ENCODE data around the gene KDM3B.

DNA sequence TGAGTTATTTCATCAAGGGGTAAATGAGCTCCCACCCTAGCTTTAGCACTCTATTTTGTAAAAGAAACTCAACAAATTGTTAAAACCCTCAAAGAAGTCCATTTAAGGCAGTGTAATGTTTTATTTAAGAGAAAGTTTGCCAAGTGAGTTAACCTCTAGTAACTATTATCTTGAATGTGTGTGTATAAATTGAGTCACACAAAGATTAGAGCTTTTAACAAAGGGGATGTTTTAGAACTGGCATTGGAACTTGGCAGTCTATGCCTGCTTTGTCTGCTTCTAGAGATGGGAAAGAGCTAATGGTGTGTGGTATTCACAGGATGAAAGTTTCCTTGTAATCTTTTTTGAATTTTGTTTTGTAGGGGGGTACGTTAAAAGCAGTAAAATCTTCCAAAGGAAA is 33.2 kb downstream of the KDM3B start:
- TF ChIP-seq GATA3 (IDR thresholded peaks at IDR 0.05; ENCODE audit: low read depth, low read length) (no peak), GATA2 (IDR thresholded peaks at IDR 0.05; ENCODE audit: low read depth, low read length) (no peak)
